Mammary epithelial cell (primary cell): Measurements from ENCODE around the gene TMEM151A.

ENCODE experiments used
- CTCF ChIP-seq, 2 donors: IDR thresholded peaks in 1 of 2; conservative IDR thresholded peaks in 1 of 2; 2 replicates each; pipeline ENCODE4 v1.5.1; 2011 to 2012; ENCODE audit warnings: inconsistent platforms in 2 of 2, low read length in 2 of 2, mild to moderate bottlenecking in 2 of 2, control low read depth in 1 of 2, low read depth in 1 of 2; ENCODE audit not compliant: insufficient read depth in 1 of 2; ENCODE audit errors: extremely low read depth in 1 of 2
- EZH2 ChIP-seq: IDR thresholded peaks from 2 replicates; pipeline ENCODE4 v1.6.1; 2012; ENCODE audit warnings: low read length, inconsistent platforms, borderline replicate concordance

DNA sequence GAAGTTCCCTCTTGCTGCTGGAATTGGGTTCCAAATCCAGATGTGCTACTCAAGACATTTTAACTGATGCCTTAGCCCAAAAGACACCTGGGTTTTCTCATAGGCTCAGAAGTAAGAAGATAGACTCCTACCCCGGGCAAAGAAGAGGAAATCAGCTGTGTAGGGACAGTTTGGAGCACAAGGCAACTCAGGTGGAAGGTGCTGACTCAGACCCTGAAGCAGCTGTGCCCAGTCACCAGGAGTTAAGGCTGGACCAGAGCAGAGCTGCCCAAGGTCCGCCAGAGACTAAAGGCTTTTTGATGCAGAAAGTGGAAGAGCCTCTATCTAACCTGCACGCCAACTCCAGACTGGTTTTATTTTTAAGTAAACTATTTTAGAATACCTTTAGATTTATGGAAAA lies 43.9 kb upstream of the TMEM151A start:
- TF ChIP-seq CTCF (conservative IDR thresholded peaks at IDR 0.05 in 1 of 2, IDR thresholded peaks at IDR 0.05 in 1 of 2; ENCODE audit: extremely low read depth in 1 of 2, insufficient read depth in 1 of 2, low read depth in 1 of 2, low read length in 2 of 2) (no peak), EZH2 (no peak)
